Inflammatory macrophage treated with lipopolysaccharide for 1 hour (primary cell): ENCODE results near the gene MEX3A.
"Not testable (repeated sequence)": the region's sequence is repeated elsewhere in the genome, so short reads cannot be mapped to it uniquely, and the experiment has no call there.

Source experiments
- DNase-seq, 2 donors: peaks; one replicate each; pipeline ENCODE4 v3.0.0-alpha.2; 2020 to 2022

The MEX3A gene

DNA sequence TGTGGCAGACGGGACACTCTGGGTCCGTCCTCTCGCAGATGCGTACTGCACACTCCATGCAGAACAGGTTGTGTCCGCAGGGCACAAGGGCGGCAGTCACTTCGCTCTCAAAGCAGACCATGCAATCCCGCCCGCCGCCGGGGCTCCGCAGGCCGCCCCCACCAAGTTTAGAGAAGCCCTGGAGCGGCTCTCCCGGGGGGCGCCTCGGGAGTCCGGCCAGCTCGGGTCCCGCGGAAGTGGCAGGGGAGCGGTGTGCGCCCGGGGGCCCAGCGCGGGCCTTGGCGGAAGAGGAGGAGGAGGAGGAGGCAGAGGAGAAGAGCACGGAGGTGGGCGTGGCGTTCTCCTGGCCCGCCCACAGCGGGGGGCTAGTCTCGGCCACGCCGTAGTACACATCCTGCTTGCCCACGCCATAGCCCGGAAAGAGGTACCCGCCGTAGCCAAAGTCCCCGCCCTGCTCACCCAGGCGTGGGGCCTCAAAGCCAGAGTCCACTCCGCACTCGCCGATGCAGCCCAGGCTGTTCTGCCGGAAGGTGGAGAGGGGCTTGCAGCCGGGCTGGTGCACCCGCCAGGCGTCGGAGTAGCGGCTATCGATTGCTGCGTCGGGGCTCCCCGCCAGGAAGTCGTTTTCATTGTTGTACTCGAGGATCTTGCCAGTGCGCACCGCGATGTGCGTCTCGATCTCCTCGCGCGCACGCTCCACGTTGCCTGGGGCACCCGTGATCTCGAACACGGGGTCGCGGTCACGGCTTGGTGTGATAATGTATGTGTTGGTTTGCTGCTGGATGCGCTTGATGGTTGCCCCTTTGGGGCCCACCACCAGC is 5.4 kb downstream of the MEX3A start:
- DNase-seq, result no peak

GRCh38 chr1:156075775-156076204 is 6.5 kb downstream of the MEX3A start:
- DNase-seq, result no peak

DNA sequence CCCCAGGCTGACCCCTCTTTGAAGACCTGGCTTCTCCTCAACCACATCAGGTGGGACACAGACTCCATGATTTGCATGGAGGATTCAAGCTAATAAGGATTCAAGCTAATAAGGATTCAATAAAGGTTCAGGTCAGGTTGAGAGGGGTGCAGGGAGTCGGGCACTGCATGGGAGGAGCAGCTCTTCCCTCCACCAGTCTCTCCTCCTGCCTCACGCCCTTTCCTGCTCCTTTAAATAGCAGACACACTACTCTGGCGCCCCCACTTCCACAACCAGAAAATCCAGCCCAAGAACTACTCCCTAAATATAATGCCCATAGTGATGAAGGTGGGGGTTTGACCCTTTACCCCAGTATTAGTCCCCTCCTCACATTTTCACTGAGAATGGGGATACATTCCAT is 7.1 kb downstream of the MEX3A start:
- DNase-seq, result no peak

- DNase-seq, result no peak
Observed at GRCh38 chr1:156074661-156075060, 7.6 kb downstream of the MEX3A start.

DNA sequence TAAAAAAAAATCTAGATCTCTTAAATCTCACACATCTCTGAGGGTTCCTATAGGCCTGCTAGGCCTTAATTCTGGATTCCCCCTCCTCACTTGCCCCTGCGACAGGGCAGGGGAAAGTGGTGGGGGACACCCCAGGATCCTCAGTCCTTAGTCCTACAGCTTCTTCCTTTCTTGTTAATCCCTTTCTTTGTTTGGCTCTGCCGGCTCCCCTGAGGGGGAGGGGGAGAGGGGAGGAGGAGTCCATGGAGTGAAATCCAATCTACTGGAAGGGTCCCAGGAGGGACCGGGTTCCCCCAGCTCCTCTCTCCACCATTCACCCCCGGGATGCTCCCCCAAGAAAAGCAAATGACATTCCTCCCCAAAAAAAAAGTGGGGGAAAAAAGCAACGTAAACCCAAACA is 8.5 kb downstream of the MEX3A start:
- DNase-seq, result no peak

- no peak for DNase-seq
Observed at GRCh38 chr1:156073110-156073687, 9.1 kb downstream of the MEX3A start.

DNA sequence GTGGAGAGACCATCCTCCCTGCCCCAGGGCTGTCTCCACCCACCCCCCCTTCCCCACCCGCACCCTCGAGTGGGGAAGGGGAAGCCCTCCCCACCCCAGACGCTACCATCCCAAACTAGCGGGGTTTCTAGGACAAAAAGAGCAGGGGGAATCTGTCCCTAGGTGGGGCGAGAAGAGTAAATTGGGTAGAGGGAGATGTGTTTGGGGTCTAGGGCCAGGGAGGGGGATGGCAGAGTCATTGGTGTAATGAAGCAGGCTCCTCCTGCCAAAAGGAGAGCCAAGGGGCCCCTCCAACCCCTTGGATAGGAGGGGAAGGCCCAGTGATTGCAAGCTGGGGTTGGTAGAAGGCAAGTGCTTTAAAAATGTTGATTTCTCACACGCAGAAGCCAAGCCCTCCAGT is 10.0 kb downstream of the MEX3A start:
- no peak for DNase-seq

DNA sequence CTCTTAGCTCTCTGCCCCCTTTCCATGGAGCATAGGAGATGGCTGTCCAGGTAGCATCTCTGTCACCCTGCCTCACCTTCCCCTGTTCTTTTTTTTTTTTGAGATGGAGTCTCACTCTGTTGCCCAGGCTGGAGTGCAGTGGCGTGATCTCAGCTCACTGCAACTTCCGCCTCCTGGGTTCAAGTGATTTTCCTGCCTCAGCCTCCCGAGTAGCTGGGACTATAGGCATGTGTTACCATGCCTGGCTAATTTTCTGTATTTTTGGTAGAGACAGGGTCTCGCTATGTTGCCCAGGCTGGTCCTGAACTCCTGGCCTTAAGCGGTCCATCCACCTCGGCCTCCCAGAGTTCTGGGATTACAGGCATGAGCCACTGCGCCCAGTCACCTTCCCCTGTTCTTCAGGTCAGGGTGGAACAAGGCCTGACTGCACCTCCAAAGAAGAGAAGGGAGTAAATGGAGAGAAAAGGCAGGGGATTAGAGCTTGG is 10.9 kb downstream of the MEX3A start:
- not testable (repeated sequence) for DNase-seq

DNA sequence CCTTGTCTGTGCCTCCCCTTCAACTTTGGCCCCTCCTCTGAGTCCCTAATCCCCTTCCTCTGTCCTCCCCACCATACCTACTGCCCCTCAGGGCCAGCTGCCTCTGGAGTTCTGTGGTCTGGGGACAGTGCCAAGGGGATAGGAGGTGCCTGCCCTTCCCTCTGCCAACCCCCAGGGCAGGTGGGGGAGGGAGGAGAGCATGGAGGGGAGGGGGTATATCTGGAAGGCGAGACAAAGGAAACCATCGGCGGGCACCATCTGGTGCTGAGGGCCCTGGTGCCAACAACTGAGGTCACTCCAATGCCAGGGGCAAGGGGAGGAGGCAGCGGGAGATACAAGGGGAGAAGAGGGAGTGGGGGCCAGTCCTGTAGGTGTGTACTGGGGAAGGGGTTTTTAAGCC is 11.7 kb downstream of the MEX3A start:
- DNase-seq, result no peak

GRCh38 chr1:156069490-156070455 is 12.5 kb downstream of the MEX3A start:
- DNase-seq, result no peak

- no peak for DNase-seq
Observed at GRCh38 chr1:156067262-156067661, 15.0 kb downstream of the MEX3A start.

DNA sequence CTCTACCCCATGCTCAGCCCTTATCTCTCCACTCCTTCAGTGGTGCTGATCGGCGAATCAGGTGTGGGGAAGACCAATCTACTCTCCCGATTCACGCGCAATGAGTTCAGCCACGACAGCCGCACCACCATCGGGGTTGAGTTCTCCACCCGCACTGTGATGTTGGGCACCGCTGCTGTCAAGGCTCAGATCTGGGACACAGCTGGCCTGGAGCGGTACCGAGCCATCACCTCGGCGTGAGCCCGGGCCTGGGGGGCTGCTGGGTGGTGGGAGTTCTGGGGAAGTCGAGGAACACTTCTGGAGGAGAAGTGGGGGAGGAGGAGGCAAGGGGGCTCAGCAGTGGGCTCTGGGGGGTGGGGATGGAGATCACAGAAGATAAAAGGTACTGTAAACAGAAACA is 16.4 kb downstream of the MEX3A start:
- DNase-seq, result no peak

- DNase-seq, result no peak
Observed at GRCh38 chr1:156065212-156065611, 17.1 kb downstream of the MEX3A start.

- DNase-seq, result no peak
Observed at GRCh38 chr1:156064615-156065014, 17.6 kb downstream of the MEX3A start.

GRCh38 chr1:156063997-156064285 is 18.3 kb downstream of the MEX3A start:
- no peak for DNase-seq

GRCh38 chr1:156062189-156062588 is 20.1 kb downstream of the MEX3A start:
- DNase-seq, result no peak

GRCh38 chr1:156060937-156061636 is 21.2 kb downstream of the MEX3A start, which contains the start of gene RAB25:
RAB25 (plus strand) TSS chr1:156061160; CDS start chr1:156061401, 241 bp downstream.
- DNase-seq, result no peak

DNA sequence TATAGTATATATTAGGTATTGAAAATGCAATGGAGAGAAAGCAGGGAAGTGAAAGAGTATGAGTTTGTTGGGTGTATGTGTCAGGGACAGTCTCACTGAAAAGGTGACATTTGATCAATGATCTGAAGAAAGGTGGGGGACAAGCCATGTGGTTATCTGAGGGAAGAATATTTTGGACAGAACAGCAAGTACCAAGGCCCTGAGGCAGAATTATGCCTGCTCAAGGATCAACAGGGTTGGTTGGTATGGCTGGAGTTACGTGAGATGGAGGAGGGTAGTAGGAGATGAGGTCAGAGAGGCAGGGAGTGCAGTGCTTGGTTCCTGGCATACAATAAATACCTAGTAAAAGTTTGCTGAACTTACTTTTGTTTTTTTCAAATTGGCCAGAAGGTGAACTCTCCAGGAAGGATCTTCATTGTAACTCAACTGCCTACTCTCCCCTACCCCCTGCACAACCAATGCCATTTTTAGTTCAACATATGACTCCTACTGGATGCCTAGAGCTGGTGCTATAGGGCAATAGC is 25.9 kb downstream of the MEX3A start:
- DNase-seq, result no peak

GRCh38 chr1:156055281-156056048 is 26.8 kb downstream of the MEX3A start:
- peak; percentile 54 to 58 for DNase-seq

DNA sequence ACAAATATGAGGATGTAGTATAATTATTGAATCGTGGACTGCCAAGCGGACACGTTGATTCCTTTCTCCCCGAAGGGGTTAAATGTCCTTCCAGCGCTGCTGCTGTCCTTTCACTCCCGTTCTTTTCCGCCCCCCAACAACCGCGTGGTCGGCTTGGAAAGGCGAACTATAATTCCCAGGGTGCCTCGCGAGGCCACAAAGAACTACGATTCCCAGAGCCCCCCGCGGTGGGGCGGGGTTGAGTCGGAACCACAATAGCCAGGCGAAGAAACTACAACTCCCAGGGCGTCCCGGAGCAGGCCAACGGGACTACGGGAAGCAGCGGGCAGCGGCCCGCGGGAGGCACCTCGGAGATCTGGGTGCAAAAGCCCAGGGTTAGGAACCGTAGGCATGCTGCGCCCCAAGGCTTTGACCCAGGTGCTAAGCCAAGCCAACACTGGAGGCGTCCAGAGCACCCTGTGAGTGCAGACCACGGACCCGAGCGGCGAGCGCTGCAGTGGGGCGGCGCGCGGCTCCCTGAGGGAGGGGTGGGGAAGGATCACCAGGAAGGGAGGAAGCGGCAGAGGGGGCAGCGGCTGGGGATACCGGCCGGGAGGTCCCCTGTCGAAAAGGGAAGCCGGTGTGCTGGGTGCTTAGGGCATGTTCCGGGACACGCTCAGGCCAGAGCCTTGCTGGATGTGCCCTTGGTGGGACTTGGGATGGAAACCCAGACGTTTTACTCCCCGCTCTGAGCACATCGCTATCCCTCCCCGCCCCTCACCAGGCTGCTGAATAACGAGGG is 27.6 kb downstream of the MEX3A start, which contains the start of gene LAMTOR2:
TSS of gene LAMTOR2 (plus strand) at position 283 of the 781 bp plus-strand sequence. CDS start at position 391, 108 bp downstream.
- DNase-seq, result peak; percentile 97 to 99
